NCI-H146 treated with DMSO at 0.1 percent for 48 hours (cell line): Measurements from ENCODE around the gene OR1N2.
"Not testable (repeated sequence)": the region's sequence is repeated elsewhere in the genome, so short reads cannot be mapped to it uniquely, and the experiment has no call there.

Experiments
- DNase-seq: peaks from one replicate; lab custom pipeline; 2025; ENCODE audit not compliant: unreplicated experiment; lab: John Stamatoyannopoulos, UW

Gene OR1N2

GRCh38 chr9:122552812-122553211 lies at the start of gene OR1N2:
OR1N2 (plus strand) TSS chr9:122553112; CDS start chr9:122553212, 100 bp downstream.
- DNase-seq, result no peak

GRCh38 chr9:122506964-122507363 lies 45.9 kb upstream of the OR1N2 start:
- DNase-seq, result no peak

GRCh38 chr9:122510502-122510901 lies 42.4 kb upstream of the OR1N2 start, which contains the start of gene OR1J2:
OR1J2 (plus strand) TSS chr9:122510802; CDS start chr9:122510802, 0 bp downstream.
- DNase-seq, result no peak

GRCh38 chr9:122518226-122518625 lies 34.7 kb upstream of the OR1N2 start:
- DNase-seq, result no peak

- DNase-seq, result no peak
Observed at GRCh38 chr9:122518841-122519240, 34.1 kb upstream of the OR1N2 start, which contains the start of gene OR1J4. OR1J4 (plus strand) TSS chr9:122519141; CDS start chr9:122519141, 0 bp downstream.

- DNase-seq, result no peak
Observed at GRCh38 chr9:122519376-122519775, 33.5 kb upstream of the OR1N2 start.

GRCh38 chr9:122526602-122527001 lies 26.3 kb upstream of the OR1N2 start:
- no peak for DNase-seq

- no peak for DNase-seq
Observed at GRCh38 chr9:122527193-122527592, 25.7 kb upstream of the OR1N2 start, which contains the start of gene OR1N1. OR1N1 (minus strand) TSS chr9:122527293; CDS start chr9:122527293, 0 bp downstream.

GRCh38 chr9:122531157-122531556 lies 21.8 kb upstream of the OR1N2 start:
- not testable (repeated sequence) for DNase-seq

GRCh38 chr9:122536134-122536533 lies 16.8 kb upstream of the OR1N2 start:
- no peak for DNase-seq

- not testable (repeated sequence) for DNase-seq
Observed at GRCh38 chr9:122537066-122537465, 15.8 kb upstream of the OR1N2 start.

- DNase-seq, result no peak
Observed at GRCh38 chr9:122538757-122539156, 14.2 kb upstream of the OR1N2 start.

- no peak for DNase-seq
Observed at GRCh38 chr9:122546196-122546595, 6.7 kb upstream of the OR1N2 start.

- DNase-seq, result no peak
Observed at GRCh38 chr9:122551371-122551770, 1.5 kb upstream of the OR1N2 start.

GRCh38 chr9:122561446-122561845 lies 8.5 kb downstream of the OR1N2 start:
- no peak for DNase-seq

- no peak for DNase-seq
Observed at GRCh38 chr9:122562134-122562760, 9.3 kb downstream of the OR1N2 start.

- DNase-seq, result no peak
Observed at GRCh38 chr9:122567901-122568300, 15.0 kb downstream of the OR1N2 start.

- no peak for DNase-seq
Observed at GRCh38 chr9:122572456-122572855, 19.5 kb downstream of the OR1N2 start.

- no peak for DNase-seq
Observed at GRCh38 chr9:122579874-122580273, 27.0 kb downstream of the OR1N2 start.

- DNase-seq, result no peak
Observed at GRCh38 chr9:122580360-122580759, 27.4 kb downstream of the OR1N2 start.

GRCh38 chr9:122583284-122583683 lies 30.4 kb downstream of the OR1N2 start, which contains the start of gene OR1L8:
OR1L8 (minus strand) TSS chr9:122583384; CDS start chr9:122568477, 14,907 bp downstream.
- not testable (repeated sequence) for DNase-seq
